ENCODE results near the gene CNTNAP2.

DNA sequence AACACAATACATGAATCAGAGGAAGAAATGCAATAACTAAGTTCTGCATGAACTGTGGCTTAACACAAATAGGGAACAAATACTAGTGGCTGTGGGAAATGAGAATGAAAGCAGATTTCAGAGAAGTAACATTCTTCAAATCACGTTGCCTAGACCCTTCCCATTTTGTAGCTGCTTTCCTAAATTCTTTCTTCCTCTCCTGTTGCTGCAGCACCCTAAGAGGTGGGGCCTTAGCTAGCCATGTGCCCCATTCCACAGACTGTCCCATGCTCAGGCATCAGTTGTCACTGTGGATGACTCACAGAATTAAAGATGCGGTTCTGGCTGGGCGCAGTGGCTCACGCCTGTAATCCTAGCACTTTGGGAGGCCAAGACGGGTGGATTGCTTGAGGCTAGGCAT is 1769.3 kb downstream of the CNTNAP2 start:
- no peak for TF ChIP-seq BHLHE40 (IDR thresholded peaks at IDR 0.05; ENCODE audit: borderline replicate concordance)
- TF ChIP-seq SP1 (IDR thresholded peaks at IDR 0.05): no peak
- no peak for TF ChIP-seq L3MBTL2 (conservative IDR thresholded peaks at IDR 0.05)
- no peak for TF ChIP-seq SUZ12 (IDR thresholded peaks at IDR 0.05)
- TF ChIP-seq TARDBP (IDR thresholded peaks at IDR 0.05): no peak
- no peak for TF ChIP-seq FOXK2 (IDR thresholded peaks at IDR 0.05)
- no peak for TF ChIP-seq HDGF (IDR thresholded peaks at IDR 0.05; ENCODE audit: borderline replicate concordance)
- no peak for TF ChIP-seq FOXM1 (IDR thresholded peaks at IDR 0.05; ENCODE audit: borderline replicate concordance)
- no peak for TF ChIP-seq ZNF384 (IDR thresholded peaks at IDR 0.05)
- no peak for TF ChIP-seq FOXA1 (IDR thresholded peaks at IDR 0.05)
- TF ChIP-seq ELF4 (IDR thresholded peaks at IDR 0.05): no peak
- TF ChIP-seq CTBP1 (IDR thresholded peaks at IDR 0.05; ENCODE audit: borderline replicate concordance): no peak
- no peak for TF ChIP-seq ARNT (IDR thresholded peaks at IDR 0.05)
